ENCODE measurements around the gene RNF144B.

Gene RNF144B

DNA sequence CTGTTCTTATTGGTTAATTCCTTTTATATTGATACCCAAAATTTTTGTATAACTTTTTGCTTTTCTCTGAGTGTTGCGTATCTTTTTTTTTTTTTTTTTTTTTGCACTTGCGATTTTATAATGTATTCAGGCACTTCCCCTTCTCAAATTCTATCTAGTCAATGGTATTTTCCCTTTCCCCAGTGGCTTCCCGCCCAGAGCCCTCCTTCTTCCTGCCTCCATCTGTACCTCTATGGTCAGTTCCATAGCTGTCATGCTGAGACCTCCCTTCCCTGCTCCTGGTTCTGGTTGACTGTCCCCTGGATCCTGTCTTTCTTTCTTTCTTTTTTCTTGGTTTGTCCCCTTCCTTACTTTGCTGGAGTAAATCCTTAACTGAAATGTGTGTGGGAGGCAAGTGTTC is 94.7 kb downstream of the RNF144B start:
- no peak for DNase-seq
- no peak overlapping the region for H3K4me3 ChIP-seq (ENCODE audit: low read depth, low read length)
- H3K27ac ChIP-seq = no peak overlapping the region
- no peaks in the 10 kb centered on the region for H3K27me3 ChIP-seq (replicated peaks)
- no peak for TF ChIP-seq CTCF (IDR thresholded peaks at IDR 0.05; ENCODE audit: low read depth, low read length, missing control alignments)
- in situ Hi-C loops (cut with HindIII; ENCODE audit: low pct_ligation_motif_present, low sequenced_read_pairs) = loop anchor here (25.0 kb wide), 1 partner anchor 170 kb away; no protein-coding TSS in a partner anchor
- H3K36me3 ChIP-seq (replicated peaks) = no peaks in the 10 kb centered on the region

- DNase-seq = no peak
- no peaks in the 10 kb centered on the region for H3K36me3 ChIP-seq (replicated peaks)
- no peak overlapping the region for H3K4me3 ChIP-seq (ENCODE audit: low read depth, low read length)
- in situ Hi-C loops (cut with HindIII; ENCODE audit: low pct_ligation_motif_present, low sequenced_read_pairs) = loop anchor here (25.0 kb wide), 1 partner anchor 174 kb away; no protein-coding TSS in a partner anchor
- no peak for TF ChIP-seq CTCF (IDR thresholded peaks at IDR 0.05; ENCODE audit: low read depth, low read length, missing control alignments)
- H3K27ac ChIP-seq = no peak overlapping the region
- H3K27me3 ChIP-seq (replicated peaks) = no peaks in the 10 kb centered on the region
Observed at GRCh38 chr6:18485660-18486435, 98.7 kb downstream of the RNF144B start.

GRCh38 chr6:18488004-18488403 is 100.9 kb downstream of the RNF144B start:
- Histone ChIP-seq H3K36me3 (replicated peaks) (no peaks in the 10 kb centered on the region), H3K4me3 (ENCODE audit: low read depth, low read length) (no peak overlapping the region), H3K27ac (no peak overlapping the region), H3K27me3 (replicated peaks) (no peaks in the 10 kb centered on the region)
- no peak for TF ChIP-seq CTCF (IDR thresholded peaks at IDR 0.05; ENCODE audit: low read depth, low read length, missing control alignments)
- no peak for DNase-seq
- in situ Hi-C loops (cut with HindIII; ENCODE audit: low pct_ligation_motif_present, low sequenced_read_pairs) = loop anchor here (25.0 kb wide), 1 partner anchor 176 kb away; no protein-coding TSS in a partner anchor

DNA sequence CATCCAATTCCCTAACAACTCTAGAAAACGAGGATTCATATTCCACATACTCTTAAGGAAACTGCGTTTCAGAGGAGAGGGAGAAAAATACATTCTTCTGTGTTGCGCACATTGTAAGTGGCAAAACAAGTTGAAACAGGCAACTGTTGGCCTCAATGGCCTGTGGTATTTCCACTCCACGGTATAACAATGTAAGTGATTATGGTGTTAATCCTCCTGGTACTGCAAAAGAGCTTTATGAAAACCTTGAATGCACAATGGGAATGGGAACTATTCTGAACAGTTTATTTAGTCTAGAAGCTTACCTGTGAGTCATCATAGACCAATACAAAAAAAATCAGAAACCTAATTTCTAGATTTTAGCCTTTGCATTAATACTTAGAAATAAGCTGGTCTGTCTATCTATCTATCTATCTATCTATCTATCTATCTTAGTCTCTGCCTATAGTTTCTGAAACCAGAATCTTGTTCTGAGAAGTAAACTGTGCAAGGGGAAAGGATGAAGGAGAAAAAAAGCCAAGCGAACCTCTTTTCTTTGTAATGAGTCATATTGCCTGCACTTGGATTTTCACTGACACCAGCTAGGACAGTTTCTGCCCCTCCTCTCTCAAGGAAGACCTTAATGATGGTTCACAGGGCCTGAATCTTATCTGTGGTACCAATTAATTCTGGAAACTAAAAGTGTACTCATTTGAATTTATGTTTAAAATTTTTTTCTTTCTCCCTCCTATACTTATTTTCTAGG is 101.5 kb downstream of the RNF144B start:
- peak; percentile 6 for DNase-seq
- in situ Hi-C loops (cut with HindIII; ENCODE audit: low pct_ligation_motif_present, low sequenced_read_pairs) = loop anchor here (25.0 kb wide), 1 partner anchor 176 kb away; no protein-coding TSS in a partner anchor
- Histone ChIP-seq H3K36me3 (replicated peaks) (no peaks in the 10 kb centered on the region), H3K27ac (no peak overlapping the region), H3K27me3 (replicated peaks) (no peaks in the 10 kb centered on the region), H3K4me3 (ENCODE audit: low read depth, low read length) (no peak overlapping the region)
- no peak for TF ChIP-seq CTCF (IDR thresholded peaks at IDR 0.05; ENCODE audit: low read depth, low read length, missing control alignments)

- H3K27ac ChIP-seq = no peak overlapping the region
- no peak overlapping the region for H3K4me3 ChIP-seq (ENCODE audit: low read depth, low read length)
- no peak for TF ChIP-seq CTCF (IDR thresholded peaks at IDR 0.05; ENCODE audit: low read depth, low read length, missing control alignments)
- DNase-seq = no peak
- in situ Hi-C loops (cut with HindIII; ENCODE audit: low pct_ligation_motif_present, low sequenced_read_pairs) = loop anchor here (25.0 kb wide), 1 partner anchor 177 kb away; no protein-coding TSS in a partner anchor
- no peaks in the 10 kb centered on the region for H3K27me3 ChIP-seq (replicated peaks)
- no peaks in the 10 kb centered on the region for H3K36me3 ChIP-seq (replicated peaks)
Observed at GRCh38 chr6:18489335-18489734, 102.2 kb downstream of the RNF144B start.
